Kidney epithelial cell (primary cell): ENCODE results near the gene PRUNE1. TPM values are rescaled to one million over a fixed set of nuclear protein-coding genes. Genes with fewer than 3 reads are reported as not detected.

Experiments used
- DNase-seq: peaks from one replicate; pipeline ENCODE4 v3.0.0-alpha.2; 2010; ENCODE audit warnings: low read depth
- H3K27me3 ChIP-seq: 2 replicates; pipeline ENCODE4 v1.6.0; 2011; ENCODE audit warnings: low read length; ENCODE audit not compliant: control insufficient read depth, insufficient read depth
- H3K36me3 ChIP-seq: 2 replicates; pipeline ENCODE4 v1.5.1; 2011; ENCODE audit warnings: low read length; ENCODE audit not compliant: control insufficient read depth, insufficient read depth
- H3K4me3 ChIP-seq: 2 replicates; pipeline ENCODE4 v1.5.1; 2011; ENCODE audit warnings: low read depth, mild to moderate bottlenecking, control low read depth, low read length
- total RNA-seq: library from RNA; depleted of rRNA; stranded (reverse); fragments of >200 nt; gene quantifications from 2 replicates; pipeline ENCODE4 v1.2.3, GENCODE V29; 2015
- TF ChIP-seq, protein P1 (sequence below): IDR thresholded peaks from 2 replicates; pipeline ENCODE4 v1.5.1; 2011; ENCODE audit warnings: mild to moderate bottlenecking, moderate library complexity, low read length, control low read depth, inconsistent platforms; ENCODE audit not compliant: insufficient read depth, poor library complexity, severe bottlenecking

The PRUNE1 gene
- total RNA-seq, 1 donor from 2014 or later, result 15.8 TPM

GRCh38 chr1:151065089-151065645 lies 56.9 kb downstream of the PRUNE1 start:
- H3K36me3 ChIP-seq, result no peaks in the 10 kb centered on the region
- TF ChIP-seq, protein P1, sequence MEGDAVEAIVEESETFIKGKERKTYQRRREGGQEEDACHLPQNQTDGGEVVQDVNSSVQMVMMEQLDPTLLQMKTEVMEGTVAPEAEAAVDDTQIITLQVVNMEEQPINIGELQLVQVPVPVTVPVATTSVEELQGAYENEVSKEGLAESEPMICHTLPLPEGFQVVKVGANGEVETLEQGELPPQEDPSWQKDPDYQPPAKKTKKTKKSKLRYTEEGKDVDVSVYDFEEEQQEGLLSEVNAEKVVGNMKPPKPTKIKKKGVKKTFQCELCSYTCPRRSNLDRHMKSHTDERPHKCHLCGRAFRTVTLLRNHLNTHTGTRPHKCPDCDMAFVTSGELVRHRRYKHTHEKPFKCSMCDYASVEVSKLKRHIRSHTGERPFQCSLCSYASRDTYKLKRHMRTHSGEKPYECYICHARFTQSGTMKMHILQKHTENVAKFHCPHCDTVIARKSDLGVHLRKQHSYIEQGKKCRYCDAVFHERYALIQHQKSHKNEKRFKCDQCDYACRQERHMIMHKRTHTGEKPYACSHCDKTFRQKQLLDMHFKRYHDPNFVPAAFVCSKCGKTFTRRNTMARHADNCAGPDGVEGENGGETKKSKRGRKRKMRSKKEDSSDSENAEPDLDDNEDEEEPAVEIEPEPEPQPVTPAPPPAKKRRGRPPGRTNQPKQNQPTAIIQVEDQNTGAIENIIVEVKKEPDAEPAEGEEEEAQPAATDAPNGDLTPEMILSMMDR, result no peak
- H3K4me3 ChIP-seq, result no peak overlapping the region
- no peak for DNase-seq
- no peaks in the 10 kb centered on the region for H3K27me3 ChIP-seq

DNA sequence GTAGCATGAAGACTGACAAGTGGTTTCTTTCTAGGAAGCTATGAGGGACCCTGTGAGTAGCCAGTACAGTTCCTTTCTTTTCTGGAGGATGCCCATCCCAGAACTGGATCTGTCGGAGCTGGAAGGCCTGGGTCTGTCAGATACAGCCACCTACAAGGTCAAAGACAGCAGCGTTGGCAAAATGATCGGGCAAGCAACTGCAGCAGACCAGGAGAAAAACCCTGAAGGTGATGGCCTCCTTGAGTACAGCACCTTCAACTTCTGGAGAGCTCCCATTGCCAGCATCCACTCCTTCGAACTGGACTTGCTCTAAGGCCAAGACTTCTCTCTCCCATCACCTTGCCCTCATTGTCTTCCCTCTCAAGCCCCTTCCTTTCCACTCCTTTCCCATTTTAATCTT lies 58.9 kb downstream of the PRUNE1 start:
- no peaks in the 10 kb centered on the region for H3K36me3 ChIP-seq
- no peaks in the 10 kb centered on the region for H3K27me3 ChIP-seq
- TF ChIP-seq, protein P1, result no peak
- DNase-seq, result no peak
- H3K4me3 ChIP-seq, result no peak overlapping the region

- H3K4me3 ChIP-seq, result no peak overlapping the region
- H3K27me3 ChIP-seq, result no peaks in the 10 kb centered on the region
- DNase-seq, result no peak
- TF ChIP-seq, protein P1, result no peak
- H3K36me3 ChIP-seq, result no peaks in the 10 kb centered on the region
These were observed 60.8 kb downstream of the PRUNE1 start for GRCh38 chr1:151069103-151069486.

DNA sequence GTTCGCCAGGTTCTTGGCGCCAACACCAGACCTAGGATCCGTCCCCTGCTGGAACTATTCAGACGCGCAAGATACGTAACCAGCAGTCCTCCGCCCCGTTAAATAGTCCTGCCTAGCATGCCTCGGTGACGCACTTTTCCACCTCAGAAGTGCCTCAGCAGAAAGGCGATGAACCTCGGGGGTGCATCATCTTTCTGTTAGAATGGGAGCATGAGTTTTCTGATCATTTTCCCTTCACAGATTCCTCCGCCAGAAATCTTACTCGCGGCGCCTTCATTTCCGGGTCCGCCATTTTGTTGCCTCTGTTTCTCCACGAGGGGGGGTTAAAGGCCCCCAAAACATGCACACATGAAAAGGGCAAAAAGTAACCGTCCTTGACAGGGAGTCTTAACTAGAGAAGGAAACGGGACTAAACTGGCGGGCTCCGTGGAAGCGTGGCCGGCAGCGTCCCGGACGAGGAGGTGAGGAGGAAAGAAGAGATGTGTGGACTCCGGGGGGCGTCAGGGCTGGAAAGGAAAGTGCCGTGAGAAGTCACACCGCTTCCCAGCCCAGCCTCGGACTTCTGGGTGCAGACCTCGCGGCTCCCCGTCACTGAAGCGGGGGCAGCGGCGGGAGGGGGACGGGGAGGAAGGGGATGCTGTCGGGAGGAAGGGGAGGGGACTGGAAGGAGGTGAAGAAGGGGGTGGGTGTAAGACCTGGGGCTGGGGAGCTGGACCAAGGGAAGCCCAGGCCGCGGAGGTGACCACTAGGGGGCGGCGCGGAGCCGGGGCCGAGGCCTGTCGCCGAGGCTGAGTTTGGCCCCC lies 62.4 kb downstream of the PRUNE1 start, which contains the start of gene GABPB2:
Gene GABPB2 (plus strand): TSS at position 288 of the 803 bp plus-strand sequence. CDS start 17,429 bp downstream, outside the sequence.
- H3K4me3 ChIP-seq, result peak within 1 kb of the TSS; percentile 73
- no peaks in the 10 kb centered on the region for H3K27me3 ChIP-seq
- peak; percentile 54 for DNase-seq
- TF ChIP-seq, protein P1, result peak; percentile 99
- no peaks in the 10 kb centered on the region for H3K36me3 ChIP-seq

GRCh38 chr1:151072224-151072623 lies 64.0 kb downstream of the PRUNE1 start:
- Histone ChIP-seq H3K36me3 (no peaks in the 10 kb centered on the region), H3K4me3 (no peak overlapping the region), H3K27me3 (no peaks in the 10 kb centered on the region)
- DNase-seq, result no peak
- TF ChIP-seq, protein P1, result no peak

Other genes with a start within 250 kb of the PRUNE1 start
- gene CTSS, start 242.7 kb upstream of the PRUNE1 start, total RNA-seq, result 9.0 and 12.2 TPM in 2 replicates
- 4.0 and 5.2 TPM in 2 replicates for gene CTSK, start 200.2 kb upstream of the PRUNE1 start, total RNA-seq
- gene ARNT, start 131.8 kb upstream of the PRUNE1 start, total RNA-seq, result 17.5 and 24.3 TPM in 2 replicates
- gene CTXND2, start 121.3 kb upstream of the PRUNE1 start, total RNA-seq, result not detected in 2 replicates
- gene SETDB1, start 82.1 kb upstream of the PRUNE1 start, total RNA-seq, result 24.2 and 25.5 TPM in 2 replicates
- 138 and 143 TPM in 2 replicates for gene CERS2, start 33.6 kb upstream of the PRUNE1 start, total RNA-seq
- gene ANXA9, start 26.2 kb upstream of the PRUNE1 start, total RNA-seq, result 0.21 and 1.3 TPM in 2 replicates
- gene MINDY1, start 1.5 kb upstream of the PRUNE1 start, total RNA-seq, result 7.7 and 8.4 TPM in 2 replicates
- gene BNIPL, start 28.1 kb downstream of the PRUNE1 start, total RNA-seq, result 0.17 TPM in 1 of 2 replicates, not detected in the other
- gene C1orf56, start 39.3 kb downstream of the PRUNE1 start, total RNA-seq, result 0.71 and 3.0 TPM in 2 replicates
- 114 and 124 TPM in 2 replicates for gene CDC42SE1, start 51.2 kb downstream of the PRUNE1 start, total RNA-seq
- 26.4 and 26.8 TPM in 2 replicates for gene MLLT11, start 51.9 kb downstream of the PRUNE1 start, total RNA-seq
- gene GABPB2, start 62.3 kb downstream of the PRUNE1 start, total RNA-seq, result 3.7 and 4.7 TPM in 2 replicates
- gene SEMA6C, start 138.2 kb downstream of the PRUNE1 start, total RNA-seq, result 6.9 and 9.9 TPM in 2 replicates
- gene TNFAIP8L2, start 148.2 kb downstream of the PRUNE1 start, total RNA-seq, result not detected in 2 replicates
- gene LYSMD1, start 157.5 kb downstream of the PRUNE1 start, total RNA-seq, result 8.1 and 9.7 TPM in 2 replicates
- gene SCNM1, start 157.7 kb downstream of the PRUNE1 start, total RNA-seq, result 52.6 and 60.1 TPM in 2 replicates
- not detected in 2 replicates for gene TMOD4, start 167.5 kb downstream of the PRUNE1 start, total RNA-seq
- 79.1 and 83.4 TPM in 2 replicates for gene VPS72, start 181.7 kb downstream of the PRUNE1 start, total RNA-seq
- gene PIP5K1A, start 190.1 kb downstream of the PRUNE1 start, total RNA-seq, result 59.7 and 63.6 TPM in 2 replicates
- gene PSMD4, start 246.3 kb downstream of the PRUNE1 start, total RNA-seq, result 152 and 178 TPM in 2 replicates